Fibroblast of peridontal ligament (primary cell): ENCODE measurements around the gene DUSP12.
"Not testable (repeated sequence)": the region's sequence is repeated elsewhere in the genome, so short reads cannot be mapped to it uniquely, and the experiment has no call there.

Experiments
- DNase-seq: peaks from one replicate; pipeline ENCODE4 v3.0.0-alpha.2; 2010; ENCODE audit errors: extremely low read depth

DUSP12 gene

DNA sequence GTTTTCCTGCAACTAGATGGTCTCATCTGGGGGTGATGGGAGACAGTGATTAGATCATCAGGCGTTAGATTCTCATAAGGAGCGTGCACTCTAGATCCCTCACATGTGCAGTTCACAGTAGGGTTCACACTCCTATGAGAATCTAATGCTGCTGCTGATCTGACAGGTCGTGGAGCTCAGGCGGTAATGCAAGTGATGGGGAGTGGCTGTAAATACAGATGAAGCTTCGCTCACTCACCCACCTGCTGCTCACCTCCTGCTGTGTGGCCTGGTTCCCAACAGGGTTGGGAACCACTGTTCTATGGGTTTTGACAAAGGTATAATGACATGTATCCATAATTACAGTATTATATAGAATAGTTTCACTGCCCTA lies 20.1 kb downstream of the DUSP12 start:
- not testable (repeated sequence) for DNase-seq

DNA sequence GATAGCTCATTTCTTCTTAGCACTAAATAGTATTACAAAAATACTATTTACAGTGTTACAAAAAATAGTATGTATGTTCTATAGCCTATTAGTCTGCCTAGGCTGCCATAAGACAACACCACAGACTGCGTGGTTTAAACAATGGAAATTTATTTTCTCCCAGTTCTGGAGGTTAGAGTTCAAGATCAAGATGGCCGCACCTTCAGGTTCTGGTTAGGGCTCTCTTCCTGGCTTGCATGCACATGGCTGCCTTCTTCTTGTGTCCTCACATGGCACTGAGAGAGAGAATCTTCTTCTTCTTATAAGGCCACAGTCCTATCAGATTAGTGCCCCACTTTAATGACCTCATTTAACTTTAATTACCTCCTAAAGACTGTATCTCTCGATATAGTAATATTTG lies 20.7 kb downstream of the DUSP12 start:
- DNase-seq = no peak

DNA sequence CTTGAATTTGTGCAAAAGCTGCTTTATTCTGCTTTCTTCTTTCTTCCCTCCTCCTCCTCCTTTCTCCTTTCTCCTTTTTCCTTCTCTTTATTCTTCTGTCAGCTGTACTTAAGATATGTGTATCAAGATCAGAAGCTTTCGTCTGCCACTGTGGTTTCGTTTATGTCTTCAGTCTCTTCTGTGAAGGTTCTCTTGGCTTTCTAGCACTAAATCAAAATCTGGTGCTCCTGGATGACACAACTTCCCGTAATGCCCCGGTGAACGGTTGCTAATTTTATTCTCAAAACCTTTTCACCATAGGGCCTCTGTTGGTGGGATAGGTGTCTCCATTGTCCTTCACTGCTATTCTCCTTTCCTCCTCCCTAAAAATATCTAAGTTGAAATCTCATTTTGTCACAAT lies 21.6 kb downstream of the DUSP12 start:
- DNase-seq = no peak

DNA sequence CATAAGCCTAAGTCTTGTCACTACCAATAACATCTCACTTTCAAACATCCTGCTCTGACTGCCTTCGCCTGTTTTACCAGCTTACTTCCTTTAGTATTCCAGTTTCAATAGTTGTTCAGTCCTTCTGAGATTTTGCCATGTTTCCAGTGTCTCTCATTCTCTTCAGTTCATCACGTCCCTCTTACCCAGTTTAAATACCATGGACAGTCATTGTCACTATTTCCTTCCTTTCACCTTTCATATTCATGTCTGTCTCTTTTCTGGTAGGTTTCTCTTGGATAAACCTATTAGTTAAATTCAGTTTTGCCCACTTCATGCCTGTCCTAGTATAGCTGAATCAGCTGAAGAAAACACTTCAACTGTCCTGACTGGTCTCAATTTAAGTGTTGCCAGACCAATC lies 22.4 kb downstream of the DUSP12 start:
- DNase-seq = no peak

DNA sequence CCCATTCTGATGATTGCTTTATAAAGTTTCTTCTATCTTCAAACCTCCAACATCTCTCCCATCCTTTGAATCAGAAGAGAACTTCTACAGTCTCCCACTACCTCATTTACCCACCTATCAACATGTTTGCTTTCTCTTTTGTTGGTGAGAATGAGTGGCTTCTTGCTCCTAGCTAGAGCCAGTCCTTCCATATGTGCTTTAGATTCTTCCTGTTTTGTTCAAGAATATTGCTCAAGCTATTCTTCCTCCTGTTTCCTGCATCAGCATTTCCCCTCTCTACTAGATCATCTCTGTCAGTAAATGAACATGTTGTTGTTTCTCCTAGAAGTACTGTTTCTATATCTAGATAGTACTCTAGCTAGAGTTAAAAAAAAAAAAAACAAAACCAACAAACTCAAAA lies 22.8 kb downstream of the DUSP12 start:
- no peak for DNase-seq

DNA sequence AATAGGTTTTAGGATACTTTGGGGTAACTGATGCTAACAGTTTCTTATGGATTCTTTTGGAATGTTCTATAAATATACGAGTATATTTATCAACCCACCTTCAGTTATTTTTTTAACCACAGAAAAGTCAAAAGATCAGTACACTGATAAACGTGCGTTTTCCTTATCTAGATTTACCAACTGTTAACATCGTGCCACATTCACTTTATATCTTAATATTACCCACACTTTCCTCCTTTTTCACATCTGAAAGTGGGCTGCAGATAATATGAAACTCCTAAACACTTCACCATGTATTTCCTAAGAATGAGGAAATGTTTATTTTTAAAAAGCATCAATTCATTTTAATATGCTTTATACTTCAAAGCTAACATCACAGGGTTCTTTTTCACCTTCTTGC lies 24.2 kb downstream of the DUSP12 start:
- DNase-seq = no peak

DNA sequence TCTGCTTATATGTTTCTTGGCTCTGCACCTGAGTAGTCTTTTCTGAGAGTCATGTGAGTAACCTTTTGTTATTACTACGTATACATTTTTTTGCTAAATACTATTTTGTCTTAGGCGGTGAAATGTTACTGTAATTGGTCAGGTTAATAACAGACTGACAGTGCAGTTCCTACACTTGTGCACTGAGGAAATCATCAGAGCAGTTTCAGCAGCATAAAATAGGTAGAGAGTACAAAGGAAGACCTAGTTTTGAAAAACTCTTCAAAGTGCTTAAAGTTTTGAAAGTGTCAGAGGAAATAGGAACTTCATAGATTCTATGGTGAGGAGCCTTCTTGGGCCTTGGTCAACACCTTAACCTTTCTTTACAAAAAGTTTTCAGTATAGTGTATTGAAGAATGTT lies 27.7 kb downstream of the DUSP12 start:
- no peak for DNase-seq

DNA sequence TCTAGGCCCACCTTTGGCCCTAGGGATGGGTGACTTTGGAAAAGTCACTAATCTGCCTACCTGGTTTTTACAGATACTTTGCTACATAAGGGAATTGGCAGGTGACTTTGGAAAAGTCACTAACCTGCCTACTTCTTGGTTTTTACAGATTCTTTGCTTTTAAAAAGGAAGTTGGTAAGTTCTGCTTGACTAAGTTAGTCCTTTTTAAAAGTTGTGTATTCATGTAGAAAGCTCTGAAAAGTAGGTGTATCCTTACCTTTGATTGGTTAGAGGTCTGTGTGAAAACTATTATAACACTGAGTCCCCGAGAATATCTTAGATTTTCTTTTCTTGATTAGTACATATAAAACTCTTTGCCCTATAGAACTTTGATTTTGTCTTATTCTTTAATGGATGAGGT lies 28.9 kb downstream of the DUSP12 start:
- DNase-seq = no peak

DNA sequence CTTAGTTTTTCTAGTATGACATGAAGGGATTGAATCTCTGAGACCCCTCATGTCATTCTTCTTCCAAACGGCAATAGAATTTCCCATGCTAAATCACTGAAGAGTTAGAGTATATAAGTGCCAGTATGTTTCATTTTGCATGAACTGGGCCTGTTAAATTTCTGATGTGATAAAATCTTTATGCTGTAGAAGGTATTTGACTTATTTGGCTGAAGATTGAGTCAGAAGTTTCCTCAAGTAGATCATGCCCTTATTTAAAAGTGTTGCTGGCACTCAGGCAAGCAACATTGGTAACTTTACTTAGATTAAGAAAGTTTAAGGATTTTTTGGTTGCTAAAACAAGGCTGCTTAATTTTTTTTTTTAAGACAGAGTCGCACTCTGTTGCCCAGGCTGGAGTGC lies 29.8 kb downstream of the DUSP12 start:
- DNase-seq = no peak

DNA sequence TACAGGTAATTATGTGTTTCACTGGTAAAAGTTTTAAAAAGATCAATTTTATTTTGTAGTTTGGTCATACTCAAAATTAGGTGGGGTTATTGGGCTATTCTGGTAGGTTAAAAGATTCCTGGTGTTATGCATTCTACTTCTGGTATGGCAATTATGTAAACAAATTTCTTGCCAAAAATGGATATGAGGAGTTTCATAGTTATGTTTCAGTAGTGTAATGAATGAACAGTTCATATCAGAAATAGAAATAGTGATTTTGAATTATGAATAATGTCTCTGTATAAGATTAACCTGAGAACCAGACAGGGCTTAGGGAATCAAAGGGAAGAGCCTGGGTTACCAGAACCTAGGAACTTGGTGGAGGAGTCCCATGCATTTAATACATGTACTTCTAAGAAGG lies 32.4 kb downstream of the DUSP12 start:
- DNase-seq = peak; percentile 61

DNA sequence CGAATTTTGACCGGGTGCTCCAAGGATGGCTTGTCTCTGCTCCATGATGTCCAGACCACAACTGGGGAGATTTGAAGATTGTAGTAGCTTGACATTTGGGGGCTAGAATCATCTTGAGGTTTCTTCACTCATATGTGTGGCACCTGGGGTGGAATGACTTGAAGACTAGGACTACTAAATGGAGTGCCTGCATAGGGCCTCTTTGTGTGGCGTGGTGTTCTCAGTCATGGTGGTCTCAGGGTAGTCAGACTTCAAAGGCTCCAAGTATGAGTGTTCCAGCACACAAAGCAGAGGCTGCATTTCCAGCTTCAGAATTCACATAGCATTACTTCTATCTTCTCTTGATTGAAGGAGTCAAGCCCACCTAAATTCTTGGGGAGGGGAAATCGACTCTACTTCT lies 33.3 kb downstream of the DUSP12 start:
- DNase-seq = no peak

DNA sequence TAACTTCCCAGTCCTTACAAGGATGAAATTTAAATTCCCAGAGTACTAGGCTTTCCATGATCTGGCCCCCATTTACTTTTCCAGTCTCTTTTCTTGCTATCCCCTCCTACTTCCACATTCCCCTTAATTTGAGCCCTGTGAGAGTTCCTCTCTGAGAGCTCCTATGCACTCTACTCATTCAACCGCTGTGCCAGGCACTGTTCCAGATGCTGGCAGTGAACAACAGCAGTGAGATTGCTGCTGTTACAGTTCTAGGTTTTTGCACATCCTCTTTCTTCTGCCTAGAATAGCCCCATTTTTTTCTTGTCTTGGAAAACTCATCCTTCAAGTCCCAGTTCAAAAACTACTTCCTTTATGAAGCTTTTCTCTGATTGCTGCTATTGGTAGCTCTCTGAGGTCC lies 35.4 kb downstream of the DUSP12 start:
- DNase-seq = no peak

DNA sequence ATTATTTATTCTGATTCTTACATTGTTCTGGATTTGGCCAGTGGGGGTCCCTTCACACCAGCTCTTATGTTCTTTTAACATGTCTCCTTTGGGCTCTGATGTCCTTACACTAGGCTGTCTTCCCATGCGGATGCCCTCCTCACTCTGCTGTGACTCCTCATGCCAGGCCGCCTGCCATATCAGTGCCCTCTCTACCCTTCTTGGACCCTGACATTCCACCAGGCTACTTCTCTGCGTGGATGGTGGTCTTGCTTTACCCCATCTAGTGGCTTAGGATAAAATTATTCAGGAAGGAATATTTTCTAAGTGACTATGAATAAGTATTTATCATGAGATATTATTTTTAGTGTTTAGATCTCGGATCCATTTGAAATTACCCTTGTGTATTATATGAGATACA lies 37.8 kb downstream of the DUSP12 start:
- DNase-seq = no peak

DNA sequence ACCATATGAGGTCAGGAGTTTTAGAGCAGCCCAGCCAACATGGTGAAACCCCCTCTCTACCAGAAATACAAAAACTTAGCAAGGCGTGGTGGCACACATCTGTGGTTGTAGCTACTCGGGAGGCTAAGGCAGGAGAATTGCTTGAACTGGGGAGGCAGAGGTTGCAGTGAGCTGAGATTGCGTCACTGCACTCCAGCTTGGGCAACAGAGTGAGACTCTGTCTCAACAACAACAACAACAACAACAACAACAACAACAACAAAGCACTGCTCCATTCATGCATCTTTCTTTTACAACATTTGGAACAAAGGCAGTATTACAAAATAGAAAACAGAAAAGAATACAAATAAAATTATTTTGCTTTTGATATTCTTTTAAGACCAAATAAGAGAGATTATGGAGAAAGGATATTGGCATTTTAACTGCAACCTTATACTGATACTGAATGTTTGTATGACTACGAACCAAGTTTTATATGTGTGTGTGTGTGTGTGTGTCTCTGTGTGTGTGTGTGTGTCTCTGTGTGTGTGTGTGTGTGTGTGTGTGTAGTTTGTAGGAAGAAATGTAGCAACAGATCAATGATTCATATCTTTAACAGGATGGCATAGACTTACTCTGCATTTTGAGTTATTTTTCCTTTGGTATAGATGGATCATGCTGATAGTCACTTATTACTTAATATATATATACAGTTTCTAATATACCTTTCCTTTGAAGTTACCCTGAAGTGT lies 41.2 kb downstream of the DUSP12 start:
- no peak for DNase-seq

DNA sequence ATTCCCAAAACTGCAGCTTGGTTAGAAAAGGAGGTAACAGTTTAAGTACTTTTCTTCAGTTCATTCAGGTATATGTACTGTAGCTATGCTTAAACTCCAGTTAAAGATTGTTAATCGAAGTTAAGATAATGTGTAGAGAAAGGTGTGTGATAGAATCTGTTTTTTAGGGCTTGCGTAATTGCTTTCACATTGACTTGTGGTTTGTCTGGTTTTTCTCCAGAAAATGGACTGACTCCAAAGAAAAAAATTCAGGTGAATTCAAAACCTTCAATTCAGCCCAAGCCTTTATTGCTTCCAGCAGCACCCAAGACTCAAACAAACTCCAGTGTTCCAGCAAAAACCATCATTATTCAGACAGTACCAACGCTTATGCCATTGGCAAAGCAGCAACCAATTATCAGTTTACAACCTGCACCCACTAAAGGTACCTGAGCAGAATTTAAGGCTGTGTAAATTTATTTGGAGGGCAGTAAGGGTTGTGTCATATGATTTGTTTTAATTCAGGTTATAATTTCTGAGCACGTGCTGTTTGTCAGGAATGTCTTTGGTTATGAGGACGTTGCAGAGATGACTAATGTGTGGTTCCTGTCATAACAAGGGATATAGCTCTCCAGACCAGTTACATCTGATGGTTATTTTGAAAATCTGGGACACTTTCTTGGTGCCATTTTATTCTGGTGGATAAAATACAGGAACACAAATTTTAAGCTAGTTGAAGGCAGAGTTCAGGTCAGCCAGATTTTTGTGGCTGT lies 42.5 kb downstream of the DUSP12 start:
- DNase-seq = peak; percentile 42

DNA sequence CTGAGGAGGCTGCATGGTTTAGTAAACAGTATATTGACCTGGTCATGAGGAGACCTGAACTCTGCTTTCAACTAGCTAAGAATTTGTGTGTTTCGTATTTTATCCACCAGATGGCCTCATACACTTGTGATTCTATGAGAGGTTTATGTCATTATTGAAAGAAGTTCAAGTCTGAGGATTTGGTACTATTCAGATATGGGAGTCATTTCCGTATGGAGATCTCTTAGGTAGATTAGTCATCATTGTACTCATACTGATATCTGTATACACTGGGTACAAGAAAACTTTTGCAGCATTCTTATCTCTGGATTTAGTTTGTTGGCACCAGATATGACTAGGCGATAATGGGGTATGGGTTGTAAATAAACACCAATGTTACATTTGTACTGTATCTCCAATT lies 43.2 kb downstream of the DUSP12 start:
- peak; percentile 91 for DNase-seq

DNA sequence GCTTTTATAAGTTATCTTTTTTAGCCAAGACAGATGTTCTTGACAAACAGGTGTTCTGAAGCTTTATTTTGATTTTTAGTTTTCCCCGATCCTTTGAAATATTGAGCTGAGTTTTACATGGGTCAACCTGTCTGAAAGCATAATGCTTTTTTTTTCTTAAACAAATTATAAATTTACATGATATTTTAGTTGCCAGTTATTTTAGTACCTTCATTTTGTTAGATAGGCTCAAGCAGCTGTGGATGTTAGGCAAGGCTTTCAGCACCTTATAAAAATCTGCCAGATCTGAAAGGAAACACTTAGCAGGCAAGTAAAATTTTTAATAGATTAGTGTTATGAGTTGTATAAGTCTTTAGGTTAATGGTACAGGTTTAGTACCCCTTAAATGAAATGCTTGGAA lies 50.2 kb downstream of the DUSP12 start:
- DNase-seq = no peak

DNA sequence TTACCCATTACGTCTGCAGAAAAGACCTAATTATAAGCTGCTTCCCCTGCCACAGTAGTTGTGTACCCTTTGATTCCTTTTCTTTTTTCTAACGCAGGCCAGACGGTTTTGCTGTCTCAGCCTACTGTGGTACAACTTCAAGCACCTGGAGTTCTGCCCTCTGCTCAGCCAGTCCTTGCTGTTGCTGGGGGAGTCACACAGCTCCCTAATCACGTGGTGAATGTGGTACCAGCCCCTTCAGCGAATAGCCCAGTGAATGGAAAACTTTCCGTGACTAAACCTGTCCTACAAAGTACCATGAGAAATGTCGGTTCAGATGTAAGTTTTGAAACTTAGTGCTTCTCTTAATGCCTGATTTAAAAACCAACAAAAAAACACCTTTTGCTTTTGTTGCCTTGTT lies 52.4 kb downstream of the DUSP12 start:
- no peak for DNase-seq

DNA sequence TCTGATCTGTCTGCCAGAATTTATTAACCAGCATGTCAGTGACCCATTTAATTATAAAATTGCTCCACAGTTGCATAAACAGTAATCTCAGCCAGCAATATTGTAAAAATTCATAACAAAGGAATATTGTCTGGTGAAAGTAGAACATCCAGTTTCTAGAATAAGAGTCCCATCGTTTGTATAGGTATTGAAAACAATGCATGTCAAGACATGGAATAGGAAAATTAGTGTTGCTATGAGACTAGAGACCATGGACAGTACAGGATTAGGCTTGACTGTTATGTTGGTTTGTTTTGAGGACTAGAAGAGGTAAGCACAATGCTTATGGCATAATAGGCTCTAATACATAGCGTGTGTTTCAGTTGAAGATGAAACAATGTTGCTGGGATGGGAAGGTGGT lies 53.6 kb downstream of the DUSP12 start:
- DNase-seq = no peak

DNA sequence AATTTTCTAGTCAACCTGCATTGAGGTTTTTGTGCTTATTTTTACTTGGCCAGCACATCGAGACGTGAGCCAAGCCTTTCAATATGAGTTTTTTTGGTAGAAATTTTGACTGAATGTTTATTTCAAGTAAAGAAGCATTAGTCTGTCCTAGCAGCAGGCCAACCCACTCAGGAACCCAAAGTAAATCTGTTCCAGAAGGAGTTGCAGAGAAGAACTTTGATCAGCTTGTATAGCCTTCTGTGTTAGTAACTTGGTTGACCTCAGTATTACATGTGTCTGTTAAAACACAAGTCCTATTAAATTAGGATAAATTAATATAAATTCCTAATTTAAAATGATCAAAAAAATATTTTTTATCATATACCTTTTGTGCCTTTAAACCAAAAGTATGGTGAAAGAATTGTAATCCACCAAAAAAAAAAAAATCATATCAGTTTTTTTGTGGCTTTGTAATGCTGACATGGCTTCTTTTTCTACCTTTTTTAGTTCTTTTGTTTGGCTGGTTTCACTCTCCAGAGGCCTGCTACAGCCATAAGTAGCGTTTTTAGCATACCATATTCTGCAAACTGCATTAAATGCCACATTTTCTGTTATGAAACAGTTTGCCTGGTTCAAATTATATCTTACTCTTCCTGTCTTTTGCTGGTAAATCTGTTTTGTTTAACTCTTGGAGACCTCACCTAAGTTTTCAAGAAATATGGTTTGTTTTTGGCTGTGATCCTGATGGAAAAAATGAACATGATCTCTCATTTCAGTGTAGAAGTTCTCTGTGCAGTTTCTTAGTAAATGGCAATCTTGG lies 56.0 kb downstream of the DUSP12 start:
- peak; percentile 84 for DNase-seq
